Measurements from ENCODE around the gene BTBD2. TPM values are rescaled to one million over a fixed set of nuclear protein-coding genes. Genes with fewer than 3 reads are reported as not detected.

Gene BTBD2
- 87.4 TPM for polyA plus RNA-seq (ENCODE audit: insufficient read length)
- long read RNA-seq, donor 1, transcript BTBD2-201 (9 exons, 2,649 nt), result major isoform, 39 of 50 reads
- long read RNA-seq, donor 1, partial matches to known transcripts, result 6 of 50 reads
- long read RNA-seq, donor 1, other reads (novel, unspliced or antisense), result 0 of 50 reads
- long read RNA-seq, donor 2, transcript BTBD2-201 (9 exons, 2,649 nt), result major isoform, 30 of 43 reads
- long read RNA-seq, donor 2, partial matches to known transcripts, result 7 of 43 reads
- long read RNA-seq, donor 2, other reads (novel, unspliced or antisense), result 0 of 43 reads
- long read RNA-seq, donor 3, transcript BTBD2-211 (1 exons, 951 nt), result minor isoform, 6 of 30 reads
- long read RNA-seq, donor 3, transcript BTBD2-201 (9 exons, 2,649 nt), result major isoform, 23 of 30 reads
- long read RNA-seq, donor 3, partial matches to known transcripts, result 0 of 30 reads
- long read RNA-seq, donor 3, other reads (novel, unspliced or antisense), result 0 of 30 reads
- long read RNA-seq, donor 4, result 0 reads
- long read RNA-seq, donor 5, transcript BTBD2-201 (9 exons, 2,649 nt), result major isoform, 25 of 32 reads
- long read RNA-seq, donor 5, transcript BTBD2-211 (1 exons, 951 nt), result minor isoform, 6 of 32 reads
- long read RNA-seq, donor 5, partial matches to known transcripts, result 0 of 32 reads
- long read RNA-seq, donor 5, other reads (novel, unspliced or antisense), result 0 of 32 reads
- long read RNA-seq, donor 6, transcript BTBD2-201 (9 exons, 2,649 nt), result major isoform, 20 of 45 reads
- long read RNA-seq, donor 6, partial matches to known transcripts, result 20 of 45 reads
- long read RNA-seq, donor 6, other reads (novel, unspliced or antisense), result 0 of 45 reads
- long read RNA-seq, donor 7, transcript BTBD2-201 (9 exons, 2,649 nt), result major isoform, 36 of 42 reads
- long read RNA-seq, donor 7, partial matches to known transcripts, result 0 of 42 reads
- long read RNA-seq, donor 7, other reads (novel, unspliced or antisense), result 0 of 42 reads
- long read RNA-seq, donor 8, transcript BTBD2-201 (9 exons, 2,649 nt), result major isoform, 9 of 17 reads
- long read RNA-seq, donor 8, transcript BTBD2-211 (1 exons, 951 nt), result minor isoform, 5 of 17 reads
- long read RNA-seq, donor 8, partial matches to known transcripts, result 0 of 17 reads
- long read RNA-seq, donor 8, other reads (novel, unspliced or antisense), result 0 of 17 reads

DNA sequence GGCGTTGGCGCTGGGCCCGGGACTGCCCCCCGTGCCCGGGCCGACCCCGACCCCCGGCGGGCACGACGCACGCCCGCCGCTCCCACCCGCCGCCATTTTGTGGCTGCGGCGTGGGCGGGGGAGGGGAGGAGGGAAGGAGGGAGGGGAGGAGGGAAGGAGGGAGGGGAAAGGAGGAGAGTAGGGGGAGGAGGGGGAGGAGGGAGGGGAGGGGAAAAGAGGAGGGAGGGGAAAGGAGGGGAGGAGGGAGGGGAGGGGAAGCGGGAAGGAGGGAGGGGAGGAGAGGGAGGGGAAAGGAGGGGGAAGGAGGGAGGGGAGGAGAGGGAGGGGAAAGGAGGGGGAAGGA, at the start of gene BTBD2:
BTBD2 (minus strand) TSS at position 107 of the 343 bp plus-strand sequence; CDS start at position 96, 11 bp downstream.
- DNase-seq, result peak; percentile 66

- DNase-seq, result no peak
Measured at GRCh38 chr19:2064788-2065524, 49.4 kb upstream of the BTBD2 start.

- no peak for DNase-seq
Measured at GRCh38 chr19:2064395-2064787, 48.9 kb upstream of the BTBD2 start.

DNA sequence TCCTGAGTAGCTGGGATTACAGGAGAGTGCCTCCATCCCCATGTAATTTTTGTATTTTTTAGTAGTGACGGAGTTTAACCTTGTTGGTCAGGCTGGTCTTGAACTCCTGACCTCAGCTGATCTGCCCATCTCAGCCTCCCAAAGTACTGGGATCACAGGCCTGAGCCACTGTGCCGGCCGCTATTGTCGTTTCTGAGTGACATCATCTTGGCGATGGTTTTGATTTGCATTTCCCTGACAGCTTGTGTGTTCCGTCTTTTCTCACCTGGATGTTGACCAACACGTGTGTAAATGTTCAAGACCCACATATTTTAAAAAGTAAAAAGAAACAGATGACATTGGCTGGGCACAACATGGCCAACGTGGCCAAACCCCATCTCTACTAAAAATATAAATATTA, 48.3 kb upstream of the BTBD2 start:
- DNase-seq, result no peak

DNA sequence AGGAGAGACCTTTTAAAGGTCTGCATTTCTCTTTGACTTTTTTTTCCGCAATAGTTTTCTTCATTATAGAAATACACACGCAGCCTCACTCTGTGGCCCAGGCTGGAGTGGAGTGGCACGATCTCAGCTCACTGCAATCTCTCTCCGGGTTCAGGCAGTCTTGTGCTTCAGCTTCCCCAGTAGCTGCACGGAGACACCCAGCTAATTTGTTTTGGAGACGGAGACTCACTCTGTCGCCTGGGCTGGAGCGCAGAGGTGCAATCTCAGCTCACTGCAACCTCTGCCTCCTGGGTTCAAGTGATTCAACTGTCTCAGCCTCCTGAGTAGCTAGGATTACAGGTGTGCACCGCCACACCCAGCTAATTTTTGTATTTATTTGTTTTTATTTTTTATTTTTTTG, 47.3 kb upstream of the BTBD2 start:
- no peak for DNase-seq

DNA sequence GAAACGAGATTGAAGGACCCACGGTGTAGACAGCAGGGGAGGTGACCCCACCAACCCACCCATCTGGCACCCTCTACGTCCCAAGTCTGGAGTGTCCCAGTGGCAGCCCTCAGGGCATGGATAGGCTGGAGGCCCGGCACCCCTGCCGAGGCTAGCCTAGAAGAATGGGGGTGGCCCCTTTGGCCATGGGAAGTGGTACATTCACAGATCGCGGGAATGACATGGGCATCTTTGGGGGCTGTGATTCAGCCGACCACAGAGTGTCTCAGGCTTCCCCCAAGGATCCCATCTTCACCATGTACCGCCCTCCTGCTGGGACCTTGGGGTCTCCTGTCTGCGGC, 46.8 kb upstream of the BTBD2 start:
- no peak for DNase-seq

DNA sequence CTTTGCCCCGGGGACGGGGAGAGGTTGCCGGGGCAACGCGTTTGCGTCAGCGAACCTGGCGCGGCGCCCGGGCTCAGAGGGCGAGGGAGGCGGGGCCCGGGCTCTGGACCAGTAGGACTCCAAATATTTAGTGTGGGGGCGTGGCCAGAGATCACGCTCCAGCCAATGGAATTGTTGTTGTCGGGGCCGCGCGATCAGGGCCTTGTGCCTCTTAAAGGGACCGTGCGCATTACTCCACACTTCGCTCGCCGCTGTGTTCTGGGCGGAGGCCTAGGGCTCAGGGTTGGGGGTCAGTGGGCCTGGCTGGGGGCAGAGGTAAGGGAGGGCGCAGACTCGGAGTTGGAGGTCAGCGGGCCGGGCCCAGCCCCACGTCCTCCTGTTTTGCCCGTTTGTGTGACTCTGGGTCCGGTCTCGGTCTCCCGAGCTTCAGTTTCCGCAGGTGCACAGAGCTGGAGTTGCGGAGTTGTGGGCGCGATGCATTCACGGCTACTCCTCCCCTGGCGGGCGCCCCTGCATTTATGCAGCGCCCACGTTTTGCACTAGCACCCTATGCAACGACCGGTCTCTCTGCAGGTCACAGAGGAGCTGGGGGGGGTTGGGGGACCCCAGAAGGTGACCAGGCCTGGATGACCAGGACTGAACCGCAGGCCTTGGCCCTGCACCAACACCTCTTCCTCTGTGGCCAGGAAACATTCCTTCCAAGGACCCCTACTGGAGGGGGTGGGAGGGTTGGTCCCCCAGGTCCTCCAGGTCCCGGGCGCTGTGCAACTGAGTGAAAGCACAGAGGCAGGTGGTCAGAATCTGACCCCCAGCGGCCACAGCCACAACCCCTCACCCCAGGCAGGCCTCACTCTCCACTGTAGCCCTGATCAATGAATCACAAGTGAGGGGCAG, 46.2 kb upstream of the BTBD2 start:
- DNase-seq, result peak; percentile 99

DNA sequence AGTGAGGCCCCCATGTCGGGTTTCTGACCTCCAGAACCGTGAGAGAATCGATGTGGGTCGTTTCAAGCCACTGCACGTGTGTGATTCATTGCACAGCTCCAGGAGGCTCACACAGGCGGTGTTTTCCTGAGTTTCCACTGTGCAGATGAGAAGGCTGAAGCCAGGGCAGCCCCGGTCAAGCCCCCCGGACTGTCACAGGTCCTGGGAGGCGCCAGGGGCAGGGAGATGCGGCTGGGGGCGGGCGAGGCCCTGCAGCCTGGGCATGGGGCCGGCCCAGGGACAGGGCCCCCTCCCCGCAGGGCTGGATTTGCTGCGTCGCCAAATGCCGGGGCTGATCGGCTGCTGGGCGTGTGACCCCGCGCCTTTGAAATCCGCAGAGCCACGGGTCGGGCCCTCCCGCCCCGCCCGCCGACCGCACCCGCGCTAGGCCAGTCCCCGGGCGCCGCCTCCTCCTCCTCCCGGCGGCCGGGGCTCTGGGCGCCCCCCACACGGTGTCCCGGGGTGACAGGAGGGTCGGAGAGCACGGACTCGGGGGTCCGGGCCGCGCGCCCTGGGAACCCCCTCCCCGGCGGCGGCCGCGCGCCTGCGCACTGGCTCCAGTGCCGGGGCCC, 45.5 kb upstream of the BTBD2 start:
- peak; percentile 47 for DNase-seq

- DNase-seq, result peak; percentile 56
Measured at GRCh38 chr19:2059422-2060201, 44.1 kb upstream of the BTBD2 start.

GRCh38 chr19:2058570-2059421, 43.3 kb upstream of the BTBD2 start:
- DNase-seq, result no peak

DNA sequence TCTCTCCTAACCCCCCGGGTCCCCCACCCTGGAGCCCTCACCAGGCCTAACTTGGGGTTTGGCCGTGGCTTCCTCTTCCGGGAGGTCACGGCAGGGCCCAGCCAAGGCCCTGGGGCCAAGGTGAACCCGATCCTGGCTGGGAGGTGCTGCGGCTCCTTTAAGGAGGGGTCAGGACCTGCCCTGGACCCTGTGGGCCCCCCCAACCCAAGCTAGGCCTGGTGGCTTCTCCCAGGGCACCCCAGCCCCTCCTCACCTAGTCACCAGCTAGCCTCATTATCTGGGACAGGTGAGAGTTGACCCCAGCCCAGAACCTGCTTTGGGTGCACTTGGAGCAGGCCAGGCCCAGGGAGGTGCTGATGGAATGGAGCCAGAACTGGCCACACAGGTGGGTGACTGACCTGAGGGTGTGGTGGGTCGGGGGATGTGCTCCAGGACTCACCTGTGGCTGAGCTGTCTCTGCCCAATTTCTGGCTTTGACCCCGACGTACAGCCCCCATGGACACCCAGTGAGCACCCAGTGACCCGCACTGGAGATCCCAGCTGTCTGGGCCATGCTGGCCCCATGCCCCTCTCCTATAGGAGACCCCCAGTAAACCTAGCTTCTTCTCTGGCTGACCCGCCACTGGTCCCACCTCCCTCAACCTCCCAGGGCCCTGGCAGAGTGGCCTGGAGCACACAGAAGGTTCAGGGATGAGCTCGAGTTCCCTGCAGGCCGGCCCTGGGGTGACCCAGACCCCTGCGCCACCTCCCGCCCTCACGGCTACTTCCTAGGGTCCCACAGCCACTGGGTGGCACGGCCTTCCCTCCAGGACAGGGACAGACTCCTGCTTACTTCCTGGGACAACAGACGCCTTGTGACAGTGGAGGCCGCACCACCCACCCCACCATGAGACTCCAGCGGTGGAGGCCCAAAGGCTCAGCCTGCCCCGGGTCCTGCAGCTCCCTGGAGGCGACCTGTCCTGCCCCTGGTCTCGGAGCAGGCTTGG, 42.3 kb upstream of the BTBD2 start:
- DNase-seq, result no peak

DNA sequence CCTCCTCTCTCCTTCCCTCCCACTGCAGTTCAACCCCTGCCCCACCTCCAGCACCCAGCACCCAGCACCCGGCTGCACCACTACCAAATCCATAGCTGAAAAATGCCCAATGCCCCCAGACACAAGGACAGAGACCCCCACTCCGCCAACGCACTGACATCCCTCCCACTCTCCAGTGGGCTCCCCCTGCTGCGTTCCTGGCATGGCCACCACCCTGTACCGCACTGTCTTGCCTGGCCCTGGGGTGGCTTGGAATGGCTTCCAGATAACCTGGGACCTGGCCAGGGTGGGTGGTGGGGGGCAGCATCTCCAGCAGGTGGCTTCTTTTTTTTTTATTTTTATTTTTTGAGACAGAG, 41.3 kb upstream of the BTBD2 start:
- no peak for DNase-seq

GRCh38 chr19:2055931-2056836, 40.7 kb upstream of the BTBD2 start:
- peak; percentile 50 for DNase-seq

- DNase-seq, result no peak
Measured at GRCh38 chr19:2054763-2055162, 39.2 kb upstream of the BTBD2 start.

GRCh38 chr19:2053601-2054389, 38.3 kb upstream of the BTBD2 start:
- no peak for DNase-seq
